ENCODE data around the gene LDLRAD3. TPM values are rescaled to one million over a fixed set of nuclear protein-coding genes. Genes with fewer than 3 reads are reported as not detected.

Gene LDLRAD3
- total RNA-seq, 1 experiment from 2014 or later: 12.1 TPM

DNA sequence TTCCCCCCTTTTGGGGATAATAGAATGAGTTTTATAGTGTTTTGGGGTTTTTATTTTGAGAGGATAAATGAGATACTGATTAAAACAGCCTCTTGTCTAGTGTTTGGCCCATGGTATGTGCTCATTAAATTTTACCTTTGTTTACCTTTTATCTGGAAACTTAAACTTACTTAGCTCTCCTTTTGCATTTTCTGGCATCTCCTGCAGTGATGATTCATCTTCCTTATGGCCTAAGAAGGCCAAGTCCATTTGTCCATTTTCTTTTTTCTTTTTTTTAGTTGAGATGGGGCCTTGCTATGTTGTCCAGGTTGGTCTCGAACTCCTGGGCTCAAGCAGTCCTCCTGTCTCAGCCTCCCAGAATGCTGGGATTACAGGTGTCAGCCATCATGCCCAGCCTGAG is 189.1 kb downstream of the LDLRAD3 start:
- H2BK12ac ChIP-seq (ENCODE audit: insufficient read length, low read depth, low read length): no peak overlapping the region
- no peaks in the 10 kb centered on the region for H3K27me3 ChIP-seq (ENCODE audit: insufficient read depth, low read length)
- no peak overlapping the region for H3K18ac ChIP-seq (ENCODE audit: insufficient read length, low read depth, low read length)
- H3K79me2 ChIP-seq (ENCODE audit: insufficient read depth, low read length): no peaks in the 10 kb centered on the region
- H3K4me1 ChIP-seq (ENCODE audit: insufficient read depth, low read length): peaks cover 3% of the 10 kb centered on the region; the same call in 1 of the 2 replicates
- H3K14ac ChIP-seq (ENCODE audit: insufficient read depth, low read length): no peak overlapping the region
- no peaks in the 10 kb centered on the region for H3K27me3 Mint-ChIP-seq (ENCODE audit: low read depth)
- no peak overlapping the region for H2BK15ac ChIP-seq (ENCODE audit: low read depth, low read length)
- H4K8ac ChIP-seq (replicated peaks; ENCODE audit: insufficient read length, low read depth, low read length): no peak overlapping the region
- H3K56ac ChIP-seq (ENCODE audit: insufficient read length, low read depth, low read length): no peak overlapping the region
- DNase-seq: no peak
- peaks cover 33 to 38% of the 10 kb centered on the region in 2 experiments for H3K4me1 Mint-ChIP-seq
- no peak overlapping the region for H4K5ac ChIP-seq (ENCODE audit: insufficient read length, low read depth, low read length)
- H2BK5ac ChIP-seq (ENCODE audit: insufficient read length, low read length): no peak overlapping the region
- no peak overlapping the region for H3K4me3 Mint-ChIP-seq
- no peaks in the 10 kb centered on the region for H3K79me1 ChIP-seq (ENCODE audit: insufficient read depth, low read depth, low read length, poor library complexity, severe bottlenecking)
- H3K9ac ChIP-seq (ENCODE audit: extremely low read depth, insufficient read length, low read length): no peak overlapping the region
- H3K27ac Mint-ChIP-seq: no peak overlapping the region
- no peak overlapping the region for H3K27ac ChIP-seq (ENCODE audit: insufficient read length, low read depth, low read length)
- no peak overlapping the region for H3K4ac ChIP-seq (ENCODE audit: low read depth, low read length)
- no peak overlapping the region for H2AFZ ChIP-seq (ENCODE audit: low read length)
- H3T11ph ChIP-seq (ENCODE audit: low read length): no peak overlapping the region
- H2BK20ac ChIP-seq (ENCODE audit: low read depth, low read length, poor library complexity, severe bottlenecking): no peak overlapping the region
- H2AK5ac ChIP-seq (ENCODE audit: insufficient read length, low read length): no peak overlapping the region
- H3K4me2 ChIP-seq (ENCODE audit: insufficient read depth, insufficient read length, low read length): no peak overlapping the region
- H4K20me1 ChIP-seq (ENCODE audit: control insufficient read depth, insufficient read depth, insufficient read length): no peaks in the 10 kb centered on the region
- H3K36me3 Mint-ChIP-seq (ENCODE audit: insufficient read depth in 1 of 3, low read depth in 3 of 3): peaks cover 1 to 13% (median 11%) of the 10 kb centered on the region in 3 experiments; a peak in 6 of 7 replicates
- no peaks in the 10 kb centered on the region for H3K23me2 ChIP-seq (ENCODE audit: insufficient read length, low read depth, low read length, poor library complexity, severe bottlenecking)
- H3K9me3 ChIP-seq (ENCODE audit: control insufficient read depth, low read depth, low read length): no peaks in the 10 kb centered on the region
- peaks cover 3% of the 10 kb centered on the region in 2 experiments; a peak in 4 of 5 replicates for H3K9me3 Mint-ChIP-seq
- no peak overlapping the region for H2BK120ac ChIP-seq (ENCODE audit: low read depth, low read length, poor library complexity, severe bottlenecking)
- TF ChIP-seq, protein P1, sequence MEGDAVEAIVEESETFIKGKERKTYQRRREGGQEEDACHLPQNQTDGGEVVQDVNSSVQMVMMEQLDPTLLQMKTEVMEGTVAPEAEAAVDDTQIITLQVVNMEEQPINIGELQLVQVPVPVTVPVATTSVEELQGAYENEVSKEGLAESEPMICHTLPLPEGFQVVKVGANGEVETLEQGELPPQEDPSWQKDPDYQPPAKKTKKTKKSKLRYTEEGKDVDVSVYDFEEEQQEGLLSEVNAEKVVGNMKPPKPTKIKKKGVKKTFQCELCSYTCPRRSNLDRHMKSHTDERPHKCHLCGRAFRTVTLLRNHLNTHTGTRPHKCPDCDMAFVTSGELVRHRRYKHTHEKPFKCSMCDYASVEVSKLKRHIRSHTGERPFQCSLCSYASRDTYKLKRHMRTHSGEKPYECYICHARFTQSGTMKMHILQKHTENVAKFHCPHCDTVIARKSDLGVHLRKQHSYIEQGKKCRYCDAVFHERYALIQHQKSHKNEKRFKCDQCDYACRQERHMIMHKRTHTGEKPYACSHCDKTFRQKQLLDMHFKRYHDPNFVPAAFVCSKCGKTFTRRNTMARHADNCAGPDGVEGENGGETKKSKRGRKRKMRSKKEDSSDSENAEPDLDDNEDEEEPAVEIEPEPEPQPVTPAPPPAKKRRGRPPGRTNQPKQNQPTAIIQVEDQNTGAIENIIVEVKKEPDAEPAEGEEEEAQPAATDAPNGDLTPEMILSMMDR (conservative IDR thresholded peaks at IDR 0.05): no peak
- no peak overlapping the region for H3K23ac ChIP-seq (ENCODE audit: insufficient read length, low read depth, low read length)
- no CpG with 5 or more reads among the region's 1 CpG for WGBS (ENCODE audit: extremely low coverage, insufficient read length, low lambda C conversion rate)
- no peak overlapping the region for H4K91ac ChIP-seq (ENCODE audit: insufficient read length, low read depth, low read length)
